Measurements from ENCODE around the gene CFI. TPM values are rescaled to one million over a fixed set of nuclear protein-coding genes. Genes with fewer than 3 reads are reported as not detected.

CFI gene
- total and polyA plus RNA-seq, 2 of the 4 experiments (the other 2 are of a cell fraction) = 0.12 to 0.18 TPM

- no peak overlapping the region for H3K27ac ChIP-seq (ENCODE audit: insufficient read depth, low read length)
- no peak overlapping the region for H2BK5ac ChIP-seq (ENCODE audit: low read depth, low read length, poor library complexity, severe bottlenecking)
- no peak overlapping the region for H2AK5ac ChIP-seq (ENCODE audit: low read depth, low read length)
- BruUV-seq (replicated peaks) = no TSS peak
- peaks cover 7 to 8% of the 10 kb centered on the region in 2 experiments for H3K79me1 ChIP-seq (ENCODE audit: low read depth in 1 of 2, low read length in 2 of 2)
- H3K36me3 ChIP-seq (ENCODE audit: control insufficient read depth, insufficient read depth, low read length) = no peaks in the 10 kb centered on the region
- H4K91ac ChIP-seq (ENCODE audit: insufficient read depth, low read depth, low read length) = no peak overlapping the region
- dilution Hi-C loops (cut with HindIII; ENCODE audit: low sequenced_read_pairs, unreplicated experiment) = no loop called here
- intact Hi-C loops (cut with micrococcal nuclease) = loop anchor here (5.0 kb wide), 1 partner anchor 301 kb away; the partner anchor contains the start of gene SEC24B
- 83% methylated on average over 2 of the region's 5 CpGs; no CpG with 5 or more reads in 1 of the 2 experiments for WGBS, 2 experiments (ENCODE audit: extremely low coverage in 2 of 2, insufficient read length in 1 of 2)
- H3K23ac ChIP-seq (ENCODE audit: low read depth, low read length) = no peak overlapping the region
- no peaks in the 10 kb centered on the region for H3K9me1 ChIP-seq (ENCODE audit: insufficient read depth, low read length)
- H4K5ac ChIP-seq (ENCODE audit: low read depth, low read length) = no peak overlapping the region
- H2AK9ac ChIP-seq (replicated peaks; ENCODE audit: low read depth, low read length, poor library complexity) = no peak overlapping the region
- TF ChIP-seq FOS (IDR thresholded peaks at IDR 0.05; ENCODE audit: low read depth, low read length) = no peak
- no peak for TF ChIP-seq BHLHE40 (IDR thresholded peaks at IDR 0.05; ENCODE audit: low read depth, low read length)
- no peak for TF ChIP-seq RFX5 (IDR thresholded peaks at IDR 0.05; ENCODE audit: low read depth, low read length)
- TF ChIP-seq ELK1 (IDR thresholded peaks at IDR 0.05; ENCODE audit: borderline replicate concordance, low read depth, low read length) = no peak
- no peak for TF ChIP-seq NFE2L2 (IDR thresholded peaks at IDR 0.05; ENCODE audit: low read depth, low read length)
- no peak for TF ChIP-seq SMC3 (IDR thresholded peaks at IDR 0.05; ENCODE audit: low read depth, low read length)
- no peak for TF ChIP-seq CHD1 (IDR thresholded peaks at IDR 0.05; ENCODE audit: low read depth, low read length)
- no peak for TF ChIP-seq CEBPB (IDR thresholded peaks at IDR 0.05; ENCODE audit: low read depth, low read length)
- TF ChIP-seq RCOR1 (IDR thresholded peaks at IDR 0.05; ENCODE audit: insufficient replicate concordance, low read length) = no peak
- TF ChIP-seq MXI1 (IDR thresholded peaks at IDR 0.05; ENCODE audit: borderline replicate concordance, low read depth, low read length) = no peak
- TF ChIP-seq MAFK (IDR thresholded peaks at IDR 0.05; ENCODE audit: low read depth, low read length) = no peak
- no peak for TF ChIP-seq MAZ (IDR thresholded peaks at IDR 0.05; ENCODE audit: borderline replicate concordance, low read depth, low read length)
- no peak overlapping the region for H3K4me3 ChIP-seq (ENCODE audit: insufficient read depth, low read depth, low read length)
- no peak overlapping the region for H4K8ac ChIP-seq (ENCODE audit: low read depth in 2 of 2, low read length in 2 of 2)
- no peak for DNase-seq
- ChIA-PET POLR2A (ENCODE audit: unreplicated experiment) (no interaction called here), CTCF (no interaction called here)
- in situ Hi-C loops (cut with MboI; ENCODE audit: low sequenced_read_pairs) = no loop called here
- no peak overlapping the region for H2BK20ac ChIP-seq (ENCODE audit: low read depth, low read length)
- H4K20me1 ChIP-seq (ENCODE audit: insufficient read depth, low read length) = no peaks in the 10 kb centered on the region
- no peaks in the 10 kb centered on the region for H3K27me3 ChIP-seq (ENCODE audit: control insufficient read depth, insufficient read depth, low read length)
- no peak overlapping the region for H3K4me2 ChIP-seq (ENCODE audit: low read depth, low read length)
- no peaks in the 10 kb centered on the region for H3K9me3 ChIP-seq (ENCODE audit: control insufficient read depth, insufficient read depth, low read length)
- no peak overlapping the region for H3K4ac ChIP-seq (ENCODE audit: low read depth, low read length)
- no peak overlapping the region for H2BK15ac ChIP-seq (ENCODE audit: low read depth, low read length)
- H2BK120ac ChIP-seq (ENCODE audit: low read depth, low read length) = no peak overlapping the region
- no peak overlapping the region for H3K56ac ChIP-seq (ENCODE audit: extremely low read depth, insufficient read depth, low read length)
- H3K14ac ChIP-seq (replicated peaks; ENCODE audit: low read depth, low read length) = no peak overlapping the region
- no peak overlapping the region for H3K18ac ChIP-seq (ENCODE audit: low read depth, low read length)
- ATAC-seq (ENCODE audit: low read depth) = no peak
- H3K4me1 ChIP-seq (ENCODE audit: control insufficient read depth, insufficient read depth, low read length) = peaks cover 9% of the 10 kb centered on the region
- no peak overlapping the region for H3K9ac ChIP-seq (ENCODE audit: low read depth, low read length)
- no peak overlapping the region for H2AFZ ChIP-seq (replicated peaks; ENCODE audit: low read length, poor library complexity)
Observed at GRCh38 chr4:109733728-109734127, 68.1 kb downstream of the CFI start.
